H9 (cell line): ENCODE measurements around the gene TPPP2. TPM values are rescaled to one million over a fixed set of nuclear protein-coding genes. Genes with fewer than 3 reads are reported as not detected.

Source experiments
- DNase-seq: peaks from one replicate; pipeline ENCODE4 v3.0.0-alpha.2; 2017
- H2AFZ ChIP-seq: one replicate; pipeline ENCODE4 v1.6.1; 2013; ENCODE audit warnings: mild to moderate bottlenecking, low read length, control low read depth, moderate library complexity
- H2AK5ac ChIP-seq: 2 replicates; pipeline ENCODE4 v1.6.1; 2013; ENCODE audit warnings: low read length, control low read depth, mixed read lengths; ENCODE audit not compliant: insufficient read length
- H2BK120ac ChIP-seq: one replicate; pipeline ENCODE4 v1.6.1; 2013; ENCODE audit warnings: low read depth, mild to moderate bottlenecking, low read length, control low read depth, inconsistent platforms; ENCODE audit not compliant: poor library complexity, severe bottlenecking
- H2BK12ac ChIP-seq: 2 replicates; pipeline ENCODE4 v1.6.1; 2013; ENCODE audit warnings: low read length, control low read depth, mixed read lengths, low read depth; ENCODE audit not compliant: insufficient read length
- H2BK15ac ChIP-seq: 2 replicates; pipeline ENCODE4 v1.6.1; 2013; ENCODE audit warnings: low read depth, low read length, control low read depth
- H2BK20ac ChIP-seq: one replicate; pipeline ENCODE4 v1.6.1; 2013; ENCODE audit warnings: low read depth, mild to moderate bottlenecking, low read length, control low read depth, inconsistent platforms; ENCODE audit not compliant: poor library complexity, severe bottlenecking
- H2BK5ac ChIP-seq: 2 replicates; pipeline ENCODE4 v1.6.1; 2013; ENCODE audit warnings: low read length, control low read depth, mixed read lengths; ENCODE audit not compliant: insufficient read length
- H3K14ac ChIP-seq: 2 replicates; pipeline ENCODE4 v1.6.1; 2013; ENCODE audit warnings: low read length, control low read depth; ENCODE audit not compliant: insufficient read depth
- H3K18ac ChIP-seq: 2 replicates; pipeline ENCODE4 v1.6.1; 2013; ENCODE audit warnings: low read depth, mild to moderate bottlenecking, mixed read lengths, low read length, control low read depth; ENCODE audit not compliant: insufficient read length
- H3K23ac ChIP-seq: 2 replicates; pipeline ENCODE4 v1.6.1; 2013; ENCODE audit warnings: low read length, control low read depth, mixed read lengths, low read depth; ENCODE audit not compliant: insufficient read length
- H3K23me2 ChIP-seq: 2 replicates; pipeline ENCODE4 v1.6.1; 2013; ENCODE audit warnings: low read depth, mild to moderate bottlenecking, mixed read lengths, low read length, control low read depth; ENCODE audit not compliant: insufficient read length, poor library complexity, severe bottlenecking
- H3K27ac ChIP-seq: 2 replicates; pipeline ENCODE4 v1.5.1; 2013; ENCODE audit warnings: low read length, control low read depth, mixed read lengths, low read depth; ENCODE audit not compliant: insufficient read length
- H3K27me3 ChIP-seq: 2 replicates; pipeline ENCODE4 v1.6.1; 2013; ENCODE audit warnings: low read length, control low read depth, inconsistent platforms; ENCODE audit not compliant: insufficient read depth
- H3K4ac ChIP-seq: 2 replicates; pipeline ENCODE4 v1.6.1; 2013; ENCODE audit warnings: low read depth, mild to moderate bottlenecking, control low read depth, inconsistent platforms, low read length, moderate library complexity
- H3K4me1 ChIP-seq: 2 replicates; pipeline ENCODE4 v1.6.1; 2013; ENCODE audit warnings: low read length, control low read depth, inconsistent platforms; ENCODE audit not compliant: insufficient read depth
- H3K4me2 ChIP-seq: 2 replicates; pipeline ENCODE4 v1.6.1; 2013; ENCODE audit warnings: low read length, control low read depth, mixed read lengths; ENCODE audit not compliant: insufficient read length, insufficient read depth
- H3K56ac ChIP-seq: 2 replicates; pipeline ENCODE4 v1.6.1; 2013; ENCODE audit warnings: low read depth, mild to moderate bottlenecking, mixed read lengths, low read length, control low read depth; ENCODE audit not compliant: insufficient read length
- H3K79me1 ChIP-seq: 2 replicates; pipeline ENCODE4 v1.6.1; 2013; ENCODE audit warnings: low read depth, mild to moderate bottlenecking, moderate library complexity, low read length, control low read depth, inconsistent platforms; ENCODE audit not compliant: insufficient read depth, poor library complexity, severe bottlenecking
- H3K79me2 ChIP-seq: 2 replicates; pipeline ENCODE4 v1.6.1; 2013; ENCODE audit warnings: low read length, control low read depth, inconsistent platforms; ENCODE audit not compliant: insufficient read depth
- H3K9ac ChIP-seq: 2 replicates; pipeline ENCODE4 v1.6.1; 2013; ENCODE audit warnings: low read length, control low read depth, mixed read lengths; ENCODE audit not compliant: insufficient read length; ENCODE audit errors: extremely low read depth
- H3K9me3 ChIP-seq: one replicate; pipeline ENCODE4 v1.6.1; 2013; ENCODE audit warnings: low read depth, low read length, inconsistent platforms; ENCODE audit not compliant: control insufficient read depth
- H3T11ph ChIP-seq: one replicate; pipeline ENCODE4 v1.6.1; 2013; ENCODE audit warnings: mild to moderate bottlenecking, low read length, control low read depth, inconsistent platforms
- H4K20me1 ChIP-seq: one replicate; pipeline ENCODE4 v1.6.1; 2013; ENCODE audit not compliant: control insufficient read depth, insufficient read length, insufficient read depth
- H4K5ac ChIP-seq: 2 replicates; pipeline ENCODE4 v1.6.1; 2013; ENCODE audit warnings: low read depth, mild to moderate bottlenecking, mixed read lengths, low read length, control low read depth; ENCODE audit not compliant: insufficient read length
- H4K8ac ChIP-seq: replicated peaks from 2 replicates; pipeline ENCODE4 v1.6.1; 2013; ENCODE audit warnings: low read length, control low read depth, mixed read lengths, low read depth; ENCODE audit not compliant: insufficient read length
- H4K91ac ChIP-seq: 2 replicates; pipeline ENCODE4 v1.6.1; 2013; ENCODE audit warnings: low read depth, mild to moderate bottlenecking, moderate library complexity, mixed read lengths, low read length, control low read depth; ENCODE audit not compliant: insufficient read length
- H3K27ac Mint-ChIP-seq, 3 experiments: 2 replicates in 2 of 3; 3 replicates in 1 of 3; pipeline ENCODE4 v1.8.0; 2020 to 2021; ENCODE audit warnings: mixed read lengths in 3 of 3, mild to moderate bottlenecking in 1 of 3, moderate library complexity in 1 of 3
- H3K27me3 Mint-ChIP-seq: 2 replicates; pipeline ENCODE4 v1.8.0; 2021; ENCODE audit warnings: low read depth, mild to moderate bottlenecking, moderate library complexity, mixed read lengths
- H3K36me3 Mint-ChIP-seq, 3 experiments: 2 replicates in 2 of 3; 3 replicates in 1 of 3; pipeline ENCODE4 v1.8.0; 2020 to 2021; ENCODE audit warnings: low read depth in 3 of 3, mixed read lengths in 3 of 3; ENCODE audit not compliant: insufficient read depth in 1 of 3
- H3K4me1 Mint-ChIP-seq, 2 experiments: 2 replicates each; pipeline ENCODE4 v1.8.0; 2020; ENCODE audit warnings: mixed read lengths in 2 of 2
- H3K4me3 Mint-ChIP-seq, 2 experiments: 2 replicates in 1 of 2; 3 replicates in 1 of 2; pipeline ENCODE4 v1.8.0; 2020 to 2021; ENCODE audit warnings: mild to moderate bottlenecking in 2 of 2, mixed read lengths in 2 of 2, moderate library complexity in 1 of 2
- H3K9me3 Mint-ChIP-seq, 2 experiments: 2 replicates in 1 of 2; 3 replicates in 1 of 2; pipeline ENCODE4 v1.8.0; 2020; ENCODE audit warnings: mild to moderate bottlenecking in 2 of 2, mixed read lengths in 2 of 2, moderate library complexity in 1 of 2
- CTCF ChIP-seq: fragments of 200-600 bp; sonication (generic); conservative IDR thresholded peaks from 3 replicates; pipeline ENCODE4 v1.8.0; 2021; ENCODE audit warnings: antibody characterized with exemption, mild to moderate bottlenecking
- WGBS: extraction: QIAGEN DNeasy Blood & Tissue Kit; methylation state at CpG from one replicate; pipeline ENCODE4 v1.1.7; 2013; ENCODE audit warnings: missing lambda C conversion rate, low lambda C conversion rate, mixed read lengths; ENCODE audit not compliant: insufficient read length; ENCODE audit errors: extremely low coverage; 5-methylcytosine and 5-hydroxymethylcytosine counted together
- total RNA-seq: library from RNA; stranded (reverse); gene quantifications from 2 replicates; pipeline ENCODE4 v1.2.1, GENCODE V29; 2021

TPPP2 gene
- total RNA-seq, 1 experiment from 2014 or later, result not detected

GRCh38 chr14:21057803-21058675 lies 28.0 kb downstream of the TPPP2 start, which contains the start of gene RNASE8:
TSS of gene RNASE8 (plus strand) at chr14:21057822. CDS start at chr14:21057893, 71 bp downstream.
- Mint-ChIP-seq H3K4me1 (peaks cover 7 to 10% of the 10 kb centered on the region in 2 experiments), H3K9me3 (no peaks in the 10 kb centered on the region), H3K27me3 (no peaks in the 10 kb centered on the region), H3K4me3 (no peak within 1 kb of the TSS), H3K27ac (no peak within 1 kb of the TSS), H3K36me3 (no peaks in the 10 kb centered on the region)
- no peaks in the 10 kb centered on the region for H3K79me2 ChIP-seq
- no peak within 1 kb of the TSS for H3K4me2 ChIP-seq
- no peak within 1 kb of the TSS for H2BK5ac ChIP-seq
- H3K14ac ChIP-seq, result no peak within 1 kb of the TSS
- no peaks in the 10 kb centered on the region for H3K9me3 ChIP-seq
- no peaks in the 10 kb centered on the region for H4K20me1 ChIP-seq
- no peak within 1 kb of the TSS for H2BK15ac ChIP-seq
- H2BK12ac ChIP-seq, result no peak within 1 kb of the TSS
- no peaks in the 10 kb centered on the region for H3K27me3 ChIP-seq
- no peak within 1 kb of the TSS for H3K23ac ChIP-seq
- H4K91ac ChIP-seq, result no peak within 1 kb of the TSS
- H3K18ac ChIP-seq, result no peak within 1 kb of the TSS
- no peak within 1 kb of the TSS for H2AK5ac ChIP-seq
- H3K4ac ChIP-seq, result no peak within 1 kb of the TSS
- H2BK20ac ChIP-seq, result no peak within 1 kb of the TSS
- no peak within 1 kb of the TSS for H4K8ac ChIP-seq
- H3K4me1 ChIP-seq, result no peaks in the 10 kb centered on the region; the same call in 1 of the 2 replicates
- WGBS, result no CpG with 5 or more reads among the region's 8 CpGs
- H3T11ph ChIP-seq, result no peak within 1 kb of the TSS
- no peaks in the 10 kb centered on the region for H3K23me2 ChIP-seq
- no peak within 1 kb of the TSS for H2BK120ac ChIP-seq
- DNase-seq, result no peak
- H2AFZ ChIP-seq, result no peak within 1 kb of the TSS
- TF ChIP-seq CTCF, result no peak
- H3K79me1 ChIP-seq, result no peaks in the 10 kb centered on the region
- no peak within 1 kb of the TSS for H4K5ac ChIP-seq
- H3K56ac ChIP-seq, result no peak within 1 kb of the TSS
- H3K27ac ChIP-seq, result no peak within 1 kb of the TSS
- H3K9ac ChIP-seq, result no peak within 1 kb of the TSS
